WTC11 (cell line): Measurements from ENCODE around the gene IDH1.

ENCODE experiments used
- ATF2 ChIP-seq: sonication (generic); formaldehyde crosslinking; IDR thresholded peaks from 2 replicates; pipeline ENCODE4 v1.8.1; 2022; ENCODE audit warnings: low read depth, missing genetic modification reagents, borderline replicate concordance
- CTCF ChIP-seq: fragments of 200-600 bp; IDR thresholded peaks from 2 replicates; pipeline ENCODE4 v1.8.0; 2022; ENCODE audit warnings: antibody characterized with exemption
- E2F5 ChIP-seq: sonication (generic); formaldehyde crosslinking; IDR thresholded peaks from 2 replicates; pipeline ENCODE4 v1.8.1; 2022; ENCODE audit warnings: mild to moderate bottlenecking, moderate library complexity, missing genetic modification reagents
- EMX1 ChIP-seq: fragments of 250-450 bp; sonication (Bioruptor Pico); IDR thresholded peaks from 2 replicates; pipeline ENCODE4 v1.8.0; 2021; ENCODE audit warnings: mild to moderate bottlenecking
- MAX ChIP-seq: sonication (generic); formaldehyde crosslinking; IDR thresholded peaks from 2 replicates; pipeline ENCODE4 v1.8.0; 2022; ENCODE audit warnings: mild to moderate bottlenecking, missing genetic modification reagents
- SP1 ChIP-seq: sonication (generic); formaldehyde crosslinking; conservative IDR thresholded peaks from 2 replicates; pipeline ENCODE4 v1.8.1; 2022; ENCODE audit warnings: missing genetic modification reagents
- TEAD4 ChIP-seq: sonication (generic); formaldehyde crosslinking; IDR thresholded peaks from 2 replicates; pipeline ENCODE4 v1.8.0; 2022; ENCODE audit warnings: mild to moderate bottlenecking, missing genetic modification reagents

GRCh38 chr2:208274748-208275147 is 19.9 kb upstream of the IDH1 start:
- TF ChIP-seq MAX (CRISPR knock-in tag) (no peak), CTCF (no peak), TEAD4 (CRISPR knock-in tag) (no peak), SP1 (CRISPR knock-in tag) (no peak), ATF2 (CRISPR knock-in tag) (no peak), EMX1 (CRISPR knock-in tag) (no peak), E2F5 (CRISPR knock-in tag) (no peak)
